ENCODE data around the gene MOB1A.

- no peak for TF ChIP-seq POLR2A (IDR thresholded peaks at IDR 0.05)
- no peak for TF ChIP-seq CTCF (IDR thresholded peaks at IDR 0.05)
Observed at GRCh38 chr2:74111380-74111779, 67.3 kb downstream of the MOB1A start.

Measured in uterus (tissue), 2 donors.